ENCODE data around the gene SCNM1. TPM values are rescaled to one million over a fixed set of nuclear protein-coding genes. Genes with fewer than 3 reads are reported as not detected.

SCNM1 gene
- total RNA-seq (10 to 100 TPM; 12.9 to 26.6 (median 18.3) TPM), polyA plus RNA-seq (10 to 100 TPM; 52.3 to 57.6 TPM)
- long read RNA-seq, donor 1, transcript SCNM1-202 (7 exons, 2,016 nt): major isoform, 8 of 18 reads
- long read RNA-seq, donor 1, partial matches to known transcripts: 0 of 18 reads
- long read RNA-seq, donor 1, other reads (novel, unspliced or antisense): 9 of 18 reads
- long read RNA-seq, donor 2, partial matches to known transcripts: 4 of 12 reads
- long read RNA-seq, donor 2, other reads (novel, unspliced or antisense): 5 of 12 reads
- long read RNA-seq, donor 3, partial matches to known transcripts: 0 of 41 reads
- long read RNA-seq, donor 3, other reads (novel, unspliced or antisense): 41 of 41 reads

GRCh38 chr1:151165738-151166504 lies at the start of gene SCNM1, which contains the start of gene LYSMD1:
Gene SCNM1 (plus strand): TSS chr1:151166144. CDS start chr1:151166153, 9 bp downstream.
Gene LYSMD1 (minus strand): TSS chr1:151165902. CDS start chr1:151165258, 644 bp downstream.
- Histone ChIP-seq H3K27me3 (no peaks in the 10 kb centered on the region), H3K27ac (peak within 1 kb of the TSS; percentile 57 to 94 (median 92)), H3K4me3 (peak within 1 kb of the TSS; percentile 58 to 92 (median 78)), H3K36me3 (peaks cover 0 to 72% (median 6%) of the 10 kb centered on the region in 9 donors), H3K4me1 (peaks cover 6 to 46% (median 24%) of the 10 kb centered on the region in 9 donors), H3K9me3 (no peaks in the 10 kb centered on the region)
- WGBS, 2 donors: 0 to 1% methylated on average over 38 of the region's 38 CpGs
- TF ChIP-seq CTCF (IDR thresholded peaks at IDR 0.05): peak in 3 of 9 donors; percentile 14 to 19 (median 17)
- peak; percentile 92 to 97 (median 96) for ATAC-seq
- intact Hi-C loops (cut with DNase I): no loop called here
- DNase-seq: peak; percentile 91 to 99

- ATAC-seq (no peak), DNase-seq (no peak)
- intact Hi-C loops (cut with DNase I): no loop called here
- WGBS, 2 donors: 78 to 79% methylated on average over 5 of the region's 5 CpGs
- Histone ChIP-seq H3K4me3 (no peak overlapping the region), H3K36me3 (peaks cover 0 to 54% (median 0%) of the 10 kb centered on the region in 9 donors), H3K27me3 (no peaks in the 10 kb centered on the region), H3K9me3 (no peaks in the 10 kb centered on the region), H3K4me1 (peaks cover 0 to 7% (median 0%) of the 10 kb centered on the region in 9 donors), H3K27ac (no peak overlapping the region)
- no peak for TF ChIP-seq CTCF (IDR thresholded peaks at IDR 0.05)
Observed at GRCh38 chr1:151124763-151125403, 41.1 kb upstream of the SCNM1 start.

GRCh38 chr1:151128800-151129199 lies 37.1 kb upstream of the SCNM1 start:
- Histone ChIP-seq H3K27me3 (no peaks in the 10 kb centered on the region), H3K4me3 (no peak overlapping the region), H3K4me1 (peaks cover 0 to 25% (median 15%) of the 10 kb centered on the region in 9 donors), H3K9me3 (no peaks in the 10 kb centered on the region), H3K36me3 (peaks cover 0 to 32% (median 0%) of the 10 kb centered on the region in 9 donors), H3K27ac (no peak overlapping the region)
- DNase-seq (no peak), ATAC-seq (no peak)
- intact Hi-C loops (cut with DNase I): no loop called here
- WGBS, 2 donors: 43 to 53% methylated on average over 6 of the region's 6 CpGs
- TF ChIP-seq CTCF (IDR thresholded peaks at IDR 0.05): no peak
